Nephron progenitor cell (in vitro differentiated cells): Measurements from ENCODE around the gene CELF1.

Experiments used
- DNase-seq: peaks from one replicate; pipeline ENCODE4 v3.0.0; 2021
- H3K27ac Mint-ChIP-seq: 2 replicates; pipeline ENCODE4 v1.8.0; 2021; ENCODE audit warnings: mild to moderate bottlenecking, moderate library complexity, mixed read lengths
- H3K27me3 Mint-ChIP-seq: 2 replicates; pipeline ENCODE4 v1.8.0; 2021; ENCODE audit warnings: mild to moderate bottlenecking, low read depth, mixed read lengths; ENCODE audit not compliant: poor library complexity
- H3K36me3 Mint-ChIP-seq: 2 replicates; pipeline ENCODE4 v1.8.0; 2021; ENCODE audit warnings: low read depth, mixed read lengths
- H3K4me1 Mint-ChIP-seq: 2 replicates; pipeline ENCODE4 v1.8.0; 2021; ENCODE audit warnings: mixed read lengths
- H3K4me3 Mint-ChIP-seq: 2 replicates; pipeline ENCODE4 v1.8.0; 2021; ENCODE audit warnings: mild to moderate bottlenecking, moderate library complexity, mixed read lengths
- H3K9me3 Mint-ChIP-seq: 2 replicates; pipeline ENCODE4 v1.8.0; 2021; ENCODE audit warnings: mild to moderate bottlenecking, moderate library complexity, mixed read lengths
- TF ChIP-seq, protein P1 (sequence below): fragments of 200-600 bp; sonication (generic); IDR thresholded peaks from 2 replicates; pipeline ENCODE4 v1.5.0; 2021; ENCODE audit warnings: antibody characterized with exemption

Gene CELF1

DNA sequence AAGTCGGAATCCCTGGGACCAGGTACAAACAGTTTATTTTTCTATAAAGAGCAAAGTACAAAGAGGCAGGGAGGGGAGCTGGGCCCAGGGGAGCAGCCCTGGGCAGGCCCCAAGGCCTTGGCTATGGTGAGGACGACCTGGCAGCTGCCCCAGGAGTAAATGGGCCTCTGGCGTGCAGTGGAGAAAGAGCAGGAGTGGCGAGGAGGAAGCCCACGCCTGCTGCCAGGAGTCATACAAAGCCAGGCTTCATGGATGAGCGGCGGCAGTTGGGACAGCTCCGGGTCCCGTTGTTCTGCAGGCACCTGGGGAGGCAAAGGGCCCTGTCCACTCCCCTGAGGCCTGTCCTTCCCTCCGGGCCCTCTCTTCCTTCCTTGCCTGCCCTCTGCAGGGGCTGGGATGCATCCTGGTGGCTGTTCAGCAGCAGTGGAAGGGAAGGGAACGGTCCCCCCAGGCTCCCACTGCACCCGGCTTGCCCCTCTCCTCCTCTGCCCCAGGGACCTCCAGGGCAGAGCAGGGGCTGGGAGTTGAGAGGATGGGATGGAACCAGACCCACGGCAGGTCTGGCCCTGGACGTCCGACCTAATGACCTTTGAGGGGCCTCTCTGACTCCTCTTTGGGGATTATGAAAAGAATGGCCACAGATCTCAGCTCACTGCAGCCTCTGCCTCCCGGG lies 115.0 kb downstream of the CELF1 start:
- peaks cover 5% of the 10 kb centered on the region for H3K4me1 Mint-ChIP-seq
- no peaks in the 10 kb centered on the region for H3K36me3 Mint-ChIP-seq
- TF ChIP-seq, protein P1, sequence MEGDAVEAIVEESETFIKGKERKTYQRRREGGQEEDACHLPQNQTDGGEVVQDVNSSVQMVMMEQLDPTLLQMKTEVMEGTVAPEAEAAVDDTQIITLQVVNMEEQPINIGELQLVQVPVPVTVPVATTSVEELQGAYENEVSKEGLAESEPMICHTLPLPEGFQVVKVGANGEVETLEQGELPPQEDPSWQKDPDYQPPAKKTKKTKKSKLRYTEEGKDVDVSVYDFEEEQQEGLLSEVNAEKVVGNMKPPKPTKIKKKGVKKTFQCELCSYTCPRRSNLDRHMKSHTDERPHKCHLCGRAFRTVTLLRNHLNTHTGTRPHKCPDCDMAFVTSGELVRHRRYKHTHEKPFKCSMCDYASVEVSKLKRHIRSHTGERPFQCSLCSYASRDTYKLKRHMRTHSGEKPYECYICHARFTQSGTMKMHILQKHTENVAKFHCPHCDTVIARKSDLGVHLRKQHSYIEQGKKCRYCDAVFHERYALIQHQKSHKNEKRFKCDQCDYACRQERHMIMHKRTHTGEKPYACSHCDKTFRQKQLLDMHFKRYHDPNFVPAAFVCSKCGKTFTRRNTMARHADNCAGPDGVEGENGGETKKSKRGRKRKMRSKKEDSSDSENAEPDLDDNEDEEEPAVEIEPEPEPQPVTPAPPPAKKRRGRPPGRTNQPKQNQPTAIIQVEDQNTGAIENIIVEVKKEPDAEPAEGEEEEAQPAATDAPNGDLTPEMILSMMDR = no peak
- no peaks in the 10 kb centered on the region for H3K9me3 Mint-ChIP-seq
- no peak overlapping the region for H3K4me3 Mint-ChIP-seq
- no peak overlapping the region for H3K27ac Mint-ChIP-seq
- H3K27me3 Mint-ChIP-seq = peaks cover 7% of the 10 kb centered on the region
- DNase-seq = no peak

DNA sequence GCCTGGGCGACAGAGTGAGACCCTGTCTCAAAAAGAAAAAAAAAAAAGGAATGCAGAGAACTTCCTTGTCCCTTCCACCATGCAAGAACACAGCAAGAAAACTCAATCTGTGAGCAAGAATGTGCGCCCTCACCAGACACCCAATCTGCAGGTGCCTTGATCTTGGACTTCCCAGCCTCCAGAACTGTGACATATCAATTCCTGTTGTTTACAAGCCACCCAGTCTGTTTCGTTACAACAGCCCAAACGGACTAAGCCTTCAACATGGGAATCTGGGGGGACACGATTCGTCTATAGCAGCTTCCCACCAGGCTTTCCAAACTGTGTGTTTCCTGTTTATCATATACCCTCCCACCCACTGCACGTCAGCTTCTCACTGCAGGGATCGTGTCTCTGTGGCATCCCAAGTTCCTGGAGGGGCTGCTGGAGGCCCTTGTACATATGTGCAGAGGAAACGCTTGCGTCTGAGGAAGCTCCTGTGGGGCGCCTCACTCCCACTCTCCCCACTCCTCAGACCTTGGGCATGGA lies 115.7 kb downstream of the CELF1 start:
- no peak overlapping the region for H3K4me3 Mint-ChIP-seq
- H3K27me3 Mint-ChIP-seq = peaks cover 11% of the 10 kb centered on the region
- no peak overlapping the region for H3K27ac Mint-ChIP-seq
- no peaks in the 10 kb centered on the region for H3K36me3 Mint-ChIP-seq
- peaks cover 5% of the 10 kb centered on the region for H3K4me1 Mint-ChIP-seq
- DNase-seq = no peak
- TF ChIP-seq, protein P1 = no peak
- H3K9me3 Mint-ChIP-seq = no peaks in the 10 kb centered on the region

DNA sequence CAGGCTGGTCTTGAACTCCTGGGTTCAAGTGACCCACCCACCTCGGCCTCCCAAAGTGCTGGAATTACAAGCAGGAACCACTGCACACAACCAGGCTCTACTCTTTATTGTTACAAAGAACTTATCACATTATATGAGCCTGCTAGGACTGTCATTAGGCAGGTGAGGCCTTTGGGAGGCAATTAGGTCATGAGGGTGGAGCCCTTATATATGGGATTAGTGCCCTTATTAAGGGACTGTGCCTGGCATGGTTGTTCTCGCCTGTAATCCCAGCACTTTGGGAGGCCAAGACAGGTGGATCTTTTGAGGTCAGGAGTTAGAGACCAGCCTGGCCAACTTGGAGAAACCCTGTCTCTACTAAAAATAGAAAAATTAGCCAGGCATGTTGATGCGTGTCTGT lies 116.2 kb downstream of the CELF1 start:
- H3K36me3 Mint-ChIP-seq = no peaks in the 10 kb centered on the region

DNA sequence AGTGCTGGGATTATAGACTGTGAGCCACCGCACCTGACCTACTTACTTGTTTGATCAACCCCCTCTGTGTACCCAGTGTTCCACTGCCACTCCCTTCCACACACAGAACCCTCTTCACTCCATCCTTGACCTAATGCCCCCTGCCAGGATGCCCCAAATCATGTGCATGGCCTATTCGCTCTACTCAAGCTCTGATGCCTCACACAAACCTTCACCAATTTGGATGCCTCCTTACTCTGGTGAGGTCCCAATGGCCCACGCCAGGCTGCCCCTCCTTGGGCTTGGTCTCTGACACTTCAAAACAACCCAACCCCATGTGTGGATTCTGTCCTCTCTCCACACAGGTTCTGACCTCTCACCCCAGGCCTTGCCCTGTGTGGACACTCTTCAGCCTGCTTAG lies 117.2 kb downstream of the CELF1 start:
- no peaks in the 10 kb centered on the region for H3K36me3 Mint-ChIP-seq
- TF ChIP-seq, protein P1 = no peak
- no peak overlapping the region for H3K4me3 Mint-ChIP-seq
- peaks cover 9% of the 10 kb centered on the region for H3K4me1 Mint-ChIP-seq
- H3K27me3 Mint-ChIP-seq = peaks cover 8% of the 10 kb centered on the region
- DNase-seq = no peak
- H3K27ac Mint-ChIP-seq = peak overlapping the region; percentile 83
- H3K9me3 Mint-ChIP-seq = no peaks in the 10 kb centered on the region

More for the DNA sequence above, 116.2 kb downstream of the CELF1 start:
- no peak overlapping the region for H3K27ac Mint-ChIP-seq
- peaks cover 5% of the 10 kb centered on the region for H3K4me1 Mint-ChIP-seq
- H3K4me3 Mint-ChIP-seq = no peak overlapping the region
- peaks cover 8% of the 10 kb centered on the region for H3K27me3 Mint-ChIP-seq
- no peak for DNase-seq
- no peaks in the 10 kb centered on the region for H3K9me3 Mint-ChIP-seq
- TF ChIP-seq, protein P1 = no peak

DNA sequence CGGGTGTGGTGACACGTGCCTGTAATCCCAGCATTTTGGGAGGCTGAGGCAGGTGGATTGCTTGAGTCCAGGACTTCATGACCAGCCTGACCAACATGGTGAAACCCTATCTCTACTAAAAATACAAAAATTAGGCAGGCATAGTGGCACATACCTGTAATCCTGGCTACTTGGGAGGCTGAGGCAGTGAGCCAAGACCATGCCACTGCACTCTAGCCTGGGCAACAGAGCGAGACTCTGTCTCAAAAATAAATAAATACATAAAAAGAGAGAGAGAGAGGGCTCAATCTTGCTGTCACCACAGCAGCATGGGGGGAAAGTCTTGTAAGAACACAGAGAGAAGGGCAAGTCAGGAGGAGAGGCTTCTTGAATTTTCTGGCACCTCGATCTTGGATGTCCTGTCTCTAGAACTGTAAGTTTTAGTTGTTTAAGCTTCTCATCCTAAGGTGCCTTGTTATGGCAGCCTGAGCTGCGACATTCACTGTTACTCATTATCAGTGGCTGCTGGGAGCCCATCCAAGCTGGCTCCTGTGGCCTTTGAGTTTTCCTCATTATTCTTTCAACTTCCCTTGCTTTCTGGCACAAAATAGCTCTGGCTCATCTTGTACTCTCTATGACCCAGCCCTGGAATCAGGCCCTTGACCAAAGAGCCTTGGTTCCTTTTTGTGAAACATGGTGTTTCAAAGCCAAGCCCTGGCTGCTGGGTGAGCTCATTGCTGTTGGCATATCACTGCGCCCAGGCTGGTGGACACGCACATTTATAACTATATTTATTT lies 118.7 kb downstream of the CELF1 start:
- Mint-ChIP-seq H3K4me3 (no peak overlapping the region), H3K4me1 (peaks cover 9% of the 10 kb centered on the region), H3K27ac (no peak overlapping the region), H3K27me3 (peaks cover 8% of the 10 kb centered on the region), H3K36me3 (no peaks in the 10 kb centered on the region), H3K9me3 (no peaks in the 10 kb centered on the region)
- TF ChIP-seq, protein P1 = no peak
- no peak for DNase-seq
